ENCODE measurements around the gene MEGF11.

MEGF11 gene

GRCh38 chr15:66161108-66161507 is 92.4 kb downstream of the MEGF11 start:
- Mint-ChIP-seq H3K36me3 (ENCODE audit: insufficient read depth) (peaks cover 2% of the 10 kb centered on the region), H3K27me3 (peaks cover 14 to 51% of the 10 kb centered on the region in 2 donors), H3K9me3 (no peaks in the 10 kb centered on the region), H3K27ac (no peak overlapping the region), H3K4me3 (no peak overlapping the region), H3K4me1 (ENCODE audit: low read depth in 2 of 2) (no peaks in the 10 kb centered on the region)
- DNase-seq (no peak), ATAC-seq (replicated peaks) (no peak)

- DNase-seq (no peak), ATAC-seq (replicated peaks) (no peak)
- Mint-ChIP-seq H3K36me3 (ENCODE audit: insufficient read depth) (peaks cover 3% of the 10 kb centered on the region), H3K27ac (no peak overlapping the region), H3K9me3 (no peaks in the 10 kb centered on the region), H3K4me1 (ENCODE audit: low read depth in 2 of 2) (no peaks in the 10 kb centered on the region), H3K27me3 (peaks cover 37 to 62% of the 10 kb centered on the region in 2 donors), H3K4me3 (no peak overlapping the region)
These were observed 96.0 kb downstream of the MEGF11 start for GRCh38 chr15:66157507-66157906.

GRCh38 chr15:66156310-66156975 is 97.1 kb downstream of the MEGF11 start:
- Mint-ChIP-seq H3K27me3 (peaks cover 38 to 73% of the 10 kb centered on the region in 2 donors), H3K9me3 (no peaks in the 10 kb centered on the region), H3K27ac (peak overlapping the region in 1 of 2 donors; percentile 44), H3K4me1 (ENCODE audit: low read depth in 2 of 2) (no peaks in the 10 kb centered on the region), H3K36me3 (ENCODE audit: insufficient read depth) (peaks cover 3% of the 10 kb centered on the region), H3K4me3 (no peak overlapping the region)
- ATAC-seq (replicated peaks) (no peak), DNase-seq (no peak)

- ATAC-seq (replicated peaks) (no peak), DNase-seq (no peak)
- Mint-ChIP-seq H3K9me3 (no peaks in the 10 kb centered on the region), H3K36me3 (ENCODE audit: insufficient read depth) (peaks cover 3% of the 10 kb centered on the region), H3K4me1 (ENCODE audit: low read depth in 2 of 2) (no peaks in the 10 kb centered on the region), H3K27me3 (peaks cover 49 to 78% of the 10 kb centered on the region in 2 donors), H3K27ac (no peak overlapping the region), H3K4me3 (no peak overlapping the region)
These were observed 98.5 kb downstream of the MEGF11 start for GRCh38 chr15:66155065-66155464.

- peaks cover 51 to 81% of the 10 kb centered on the region in 2 donors for H3K27me3 Mint-ChIP-seq
- ATAC-seq (replicated peaks) (no peak), DNase-seq (no peak)
- H3K4me3 Mint-ChIP-seq, result no peak overlapping the region
- no peaks in the 10 kb centered on the region for H3K9me3 Mint-ChIP-seq
- H3K4me1 Mint-ChIP-seq (ENCODE audit: low read depth in 2 of 2), result no peaks in the 10 kb centered on the region
- no peak overlapping the region for H3K27ac Mint-ChIP-seq
- peaks cover 3% of the 10 kb centered on the region for H3K36me3 Mint-ChIP-seq (ENCODE audit: insufficient read depth)
These were observed 99.0 kb downstream of the MEGF11 start for GRCh38 chr15:66154581-66154980.

GRCh38 chr15:66153549-66154415 is 99.8 kb downstream of the MEGF11 start:
- ATAC-seq (replicated peaks), result no peak

GRCh38 chr15:66152650-66153049 is 100.9 kb downstream of the MEGF11 start:
- H3K27ac Mint-ChIP-seq, result no peak overlapping the region
- no peaks in the 10 kb centered on the region for H3K4me1 Mint-ChIP-seq (ENCODE audit: low read depth in 2 of 2)
- H3K27me3 Mint-ChIP-seq, result peaks cover 61 to 90% of the 10 kb centered on the region in 2 donors
- no peak for DNase-seq
- ATAC-seq (replicated peaks), result no peak
- no peaks in the 10 kb centered on the region for H3K9me3 Mint-ChIP-seq
- peaks cover 3% of the 10 kb centered on the region for H3K36me3 Mint-ChIP-seq (ENCODE audit: insufficient read depth)
- no peak overlapping the region for H3K4me3 Mint-ChIP-seq

More at GRCh38 chr15:66153549-66154415, 99.8 kb downstream of the MEGF11 start:
- H3K27ac Mint-ChIP-seq, result no peak overlapping the region
- DNase-seq, result no peak
- no peaks in the 10 kb centered on the region for H3K9me3 Mint-ChIP-seq
- H3K36me3 Mint-ChIP-seq (ENCODE audit: insufficient read depth), result peaks cover 3% of the 10 kb centered on the region
- peaks cover 59 to 82% of the 10 kb centered on the region in 2 donors for H3K27me3 Mint-ChIP-seq
- no peaks in the 10 kb centered on the region for H3K4me1 Mint-ChIP-seq (ENCODE audit: low read depth in 2 of 2)
- no peak overlapping the region for H3K4me3 Mint-ChIP-seq

- Mint-ChIP-seq H3K27me3 (peaks cover 62 to 92% of the 10 kb centered on the region in 2 donors), H3K4me1 (ENCODE audit: low read depth in 2 of 2) (no peaks in the 10 kb centered on the region), H3K36me3 (ENCODE audit: insufficient read depth) (peaks cover 3% of the 10 kb centered on the region), H3K27ac (no peak overlapping the region), H3K9me3 (no peaks in the 10 kb centered on the region), H3K4me3 (no peak overlapping the region)
- ATAC-seq (replicated peaks) (no peak), DNase-seq (no peak)
These were observed 101.7 kb downstream of the MEGF11 start for GRCh38 chr15:66151809-66152208.

GRCh38 chr15:66149871-66150270 is 103.7 kb downstream of the MEGF11 start:
- Mint-ChIP-seq H3K9me3 (no peaks in the 10 kb centered on the region), H3K36me3 (ENCODE audit: insufficient read depth) (peaks cover 3% of the 10 kb centered on the region), H3K27ac (no peak overlapping the region), H3K4me3 (no peak overlapping the region), H3K4me1 (ENCODE audit: low read depth in 2 of 2) (no peaks in the 10 kb centered on the region), H3K27me3 (peaks cover 48 to 83% of the 10 kb centered on the region in 2 donors)
- ATAC-seq (replicated peaks) (no peak), DNase-seq (no peak)

- DNase-seq, result no peak
- Mint-ChIP-seq H3K4me1 (ENCODE audit: low read depth in 2 of 2) (no peaks in the 10 kb centered on the region), H3K9me3 (no peaks in the 10 kb centered on the region), H3K36me3 (ENCODE audit: insufficient read depth) (peaks cover 3% of the 10 kb centered on the region), H3K27me3 (peaks cover 37 to 79% of the 10 kb centered on the region in 2 donors), H3K4me3 (no peak overlapping the region), H3K27ac (no peak overlapping the region)
- no peak for ATAC-seq (replicated peaks)
These were observed 105.4 kb downstream of the MEGF11 start for GRCh38 chr15:66148187-66148586.

- ATAC-seq (replicated peaks) (no peak), DNase-seq (no peak)
- Mint-ChIP-seq H3K9me3 (no peaks in the 10 kb centered on the region), H3K36me3 (ENCODE audit: insufficient read depth) (no peaks in the 10 kb centered on the region), H3K27ac (no peak overlapping the region), H3K4me3 (no peak overlapping the region), H3K27me3 (peaks cover 31 to 72% of the 10 kb centered on the region in 2 donors), H3K4me1 (ENCODE audit: low read depth in 2 of 2) (no peaks in the 10 kb centered on the region)
These were observed 106.1 kb downstream of the MEGF11 start for GRCh38 chr15:66147440-66147839.

- Mint-ChIP-seq H3K36me3 (ENCODE audit: insufficient read depth) (no peaks in the 10 kb centered on the region), H3K27me3 (peaks cover 25 to 55% of the 10 kb centered on the region in 2 donors), H3K4me3 (no peak overlapping the region), H3K4me1 (ENCODE audit: low read depth in 2 of 2) (peaks cover 0 to 4% of the 10 kb centered on the region in 2 donors), H3K9me3 (no peaks in the 10 kb centered on the region), H3K27ac (no peak overlapping the region)
- ATAC-seq (replicated peaks) (no peak), DNase-seq (no peak)
These were observed 107.8 kb downstream of the MEGF11 start for GRCh38 chr15:66145726-66146182.

GRCh38 chr15:66144978-66145725 is 108.4 kb downstream of the MEGF11 start:
- H3K27me3 Mint-ChIP-seq, result peaks cover 19 to 49% of the 10 kb centered on the region in 2 donors
- H3K4me3 Mint-ChIP-seq, result no peak overlapping the region
- peaks cover 0 to 4% of the 10 kb centered on the region in 2 donors for H3K4me1 Mint-ChIP-seq (ENCODE audit: low read depth in 2 of 2)
- no peak for DNase-seq
- H3K27ac Mint-ChIP-seq, result no peak overlapping the region
- no peaks in the 10 kb centered on the region for H3K36me3 Mint-ChIP-seq (ENCODE audit: insufficient read depth)
- no peaks in the 10 kb centered on the region for H3K9me3 Mint-ChIP-seq
- no peak for ATAC-seq (replicated peaks)
